ENCODE results near the gene MRPS2.
"Not testable (repeated sequence)": the region's sequence is repeated elsewhere in the genome, so short reads cannot be mapped to it uniquely, and the experiment has no call there.

MRPS2 gene

DNA sequence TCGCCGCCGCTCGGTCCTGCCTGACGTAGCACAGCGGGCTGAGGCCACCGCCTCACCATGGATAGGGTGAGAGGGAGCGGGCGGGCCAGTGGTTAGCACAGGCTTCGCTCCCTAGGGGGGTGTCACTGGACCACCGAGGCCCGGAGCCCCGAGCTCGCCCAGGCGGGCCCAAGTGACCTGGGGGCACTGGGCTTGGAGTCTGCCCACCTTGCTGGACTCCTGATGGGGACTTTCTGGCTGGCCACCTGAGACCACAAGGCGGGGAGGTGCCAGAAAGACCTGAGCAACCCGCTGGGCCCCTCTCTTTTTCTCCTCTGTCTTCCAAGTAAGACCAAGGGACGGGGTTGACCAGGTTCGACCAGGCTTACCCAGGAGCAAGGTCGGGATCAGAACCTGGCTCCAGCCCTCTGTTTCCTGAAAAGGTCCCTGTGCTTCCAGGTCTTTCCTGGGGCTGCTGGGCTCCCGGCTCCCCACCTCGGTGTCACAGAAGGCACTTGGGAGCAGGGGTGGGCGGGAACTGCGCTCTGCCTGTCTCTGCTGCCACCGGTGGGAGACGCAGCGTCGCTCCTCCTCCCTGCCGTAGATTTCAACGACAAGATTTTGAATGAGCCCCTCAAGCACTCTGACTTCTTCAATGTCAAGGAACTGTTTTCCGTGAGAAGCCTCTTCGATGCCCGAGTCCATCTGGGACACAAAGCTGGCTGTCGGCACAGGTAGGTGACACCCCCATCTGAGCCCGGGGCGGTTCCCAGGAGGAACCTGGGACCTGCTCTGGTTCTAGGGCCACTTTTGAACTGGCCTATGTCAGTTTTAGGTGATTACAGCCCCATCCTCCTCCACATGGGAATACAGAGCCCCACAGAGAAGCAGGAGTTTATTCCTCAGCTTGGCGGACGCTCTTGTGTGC, 1.0 kb downstream of the MRPS2 start:
- DNase-seq: peak; percentile 30

DNA sequence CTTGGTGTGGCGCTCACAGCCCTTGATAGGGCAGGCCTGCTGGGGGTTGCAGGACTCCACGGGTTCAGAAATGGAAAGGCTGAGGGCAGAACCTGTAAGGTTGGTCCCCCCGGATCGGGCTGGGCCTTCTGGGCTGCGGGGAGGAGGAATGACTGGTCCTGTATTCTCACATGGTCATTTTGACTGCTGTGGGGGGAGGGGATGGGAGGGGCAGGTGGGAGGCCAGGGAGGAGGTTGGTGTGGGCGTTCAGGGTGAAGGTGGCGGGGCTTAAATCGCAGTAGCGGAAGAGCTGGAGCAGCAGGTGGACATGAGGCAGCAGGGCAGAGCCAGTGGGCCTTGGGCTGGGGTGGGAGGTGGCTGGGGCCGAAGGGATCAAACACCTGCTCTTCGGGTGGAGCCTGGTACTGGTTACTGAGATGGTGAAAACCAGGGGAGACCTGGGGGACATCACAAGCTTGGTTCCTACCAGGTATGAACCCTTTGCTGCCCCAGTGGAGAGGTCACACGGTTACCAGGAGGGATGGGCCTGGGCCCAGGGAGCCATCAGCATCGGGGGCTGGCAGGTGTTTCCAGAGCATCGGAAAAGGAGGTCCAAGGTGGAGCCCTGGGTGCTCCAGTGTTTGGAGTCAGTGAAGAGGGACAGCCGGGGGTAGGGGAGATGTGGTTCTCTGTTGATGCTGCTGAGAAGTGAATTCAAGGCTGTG, 1.8 kb downstream of the MRPS2 start:
- no peak for DNase-seq

DNA sequence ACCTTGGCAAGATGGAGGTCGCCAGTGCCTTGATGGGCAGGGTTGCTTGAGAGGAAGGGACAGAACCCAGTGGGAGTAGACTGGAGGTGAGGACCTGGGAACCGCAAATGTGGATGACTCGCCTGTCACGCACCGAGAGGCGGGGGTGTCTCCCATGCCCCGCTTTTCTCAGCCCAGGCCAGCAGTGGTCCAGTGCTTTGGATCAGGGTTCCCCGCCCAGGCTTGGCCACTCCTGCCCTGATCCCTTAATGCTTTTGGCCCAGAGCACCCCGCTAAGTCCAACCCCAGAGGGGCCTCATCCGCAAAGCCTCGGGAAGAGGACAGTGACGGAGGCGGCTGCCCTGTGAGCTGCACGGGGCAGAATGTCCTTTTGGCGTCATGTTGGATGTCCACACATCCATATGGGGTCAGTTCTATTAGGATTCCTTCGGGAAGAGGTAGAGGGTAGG, 2.4 kb downstream of the MRPS2 start:
- DNase-seq: no peak

DNA sequence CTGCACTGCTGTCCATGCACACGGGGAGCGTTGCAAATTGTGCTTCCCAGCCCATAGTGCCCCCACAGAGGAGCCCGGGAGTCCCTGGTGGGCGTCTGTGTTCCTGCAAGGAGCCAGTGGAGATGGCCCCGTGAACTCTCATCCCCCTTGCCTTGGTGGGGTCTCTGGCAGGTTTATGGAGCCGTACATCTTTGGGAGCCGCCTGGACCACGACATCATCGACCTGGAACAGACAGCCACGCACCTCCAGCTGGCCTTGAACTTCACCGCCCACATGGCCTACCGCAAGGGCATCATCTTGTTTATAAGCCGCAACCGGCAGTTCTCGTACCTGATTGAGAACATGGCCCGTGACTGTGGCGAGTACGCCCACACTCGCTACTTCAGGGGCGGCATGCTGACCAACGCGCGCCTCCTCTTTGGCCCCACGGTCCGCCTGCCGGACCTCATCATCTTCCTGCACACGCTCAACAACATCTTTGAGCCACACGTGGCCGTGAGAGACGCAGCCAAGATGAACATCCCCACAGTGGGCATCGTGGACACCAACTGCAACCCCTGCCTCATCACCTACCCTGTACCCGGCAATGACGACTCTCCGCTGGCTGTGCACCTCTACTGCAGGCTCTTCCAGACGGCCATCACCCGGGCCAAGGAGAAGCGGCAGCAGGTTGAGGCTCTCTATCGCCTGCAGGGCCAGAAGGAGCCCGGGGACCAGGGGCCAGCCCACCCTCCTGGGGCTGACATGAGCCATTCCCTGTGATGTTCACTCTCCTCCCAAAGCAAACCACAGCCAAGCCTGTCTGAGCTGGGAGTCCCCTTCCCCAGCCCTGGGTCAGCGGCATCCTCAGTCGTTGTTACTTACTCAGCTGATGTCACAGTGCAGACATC, 3.1 kb downstream of the MRPS2 start:
- DNase-seq: no peak

DNA sequence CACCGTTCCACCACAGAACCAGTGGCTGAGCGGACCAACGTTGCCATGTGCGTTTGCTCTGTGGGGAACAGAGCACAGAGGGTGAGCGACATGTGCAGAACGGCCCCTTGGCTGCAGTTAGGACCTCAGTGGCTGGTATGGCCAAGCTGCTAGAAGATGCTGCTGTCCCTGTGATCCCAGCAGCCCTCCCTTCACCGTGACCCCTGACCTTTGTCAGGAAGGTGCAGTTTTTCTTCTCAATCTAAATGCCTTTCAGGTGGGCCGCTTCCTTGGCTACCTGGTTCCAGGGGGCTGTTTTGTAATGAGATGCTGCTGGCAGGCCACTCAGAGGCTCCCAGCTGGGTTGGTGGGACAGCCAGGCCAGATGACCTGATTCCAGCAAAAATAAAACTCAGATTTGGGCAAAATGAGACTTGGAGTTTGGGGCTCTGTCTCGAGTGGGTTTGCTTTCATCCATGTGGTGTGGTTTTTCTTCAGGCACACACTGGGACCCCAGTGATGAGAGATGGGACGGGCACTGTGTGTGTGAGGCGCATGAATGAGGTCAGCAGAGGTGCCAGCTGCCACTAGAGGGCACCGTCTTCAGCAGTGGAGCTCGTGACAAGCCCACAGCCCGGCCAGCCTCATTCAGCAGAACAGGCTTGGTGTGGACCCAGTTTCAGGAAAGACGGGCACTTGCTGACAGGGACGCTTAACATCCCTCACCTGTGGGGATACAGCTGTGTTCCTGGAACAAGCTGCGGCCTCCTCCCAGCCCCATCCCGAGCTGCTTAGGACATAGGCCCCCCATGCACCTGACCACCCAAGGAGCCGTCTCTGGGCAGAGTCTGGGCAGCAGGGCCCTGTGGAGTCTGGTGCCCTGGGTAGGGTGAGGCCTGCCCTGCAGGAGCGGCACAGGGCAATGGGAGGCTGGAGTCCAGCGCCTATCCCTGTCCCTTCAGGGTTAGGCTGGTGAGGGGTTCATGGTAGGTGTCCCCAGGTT, 4.1 kb downstream of the MRPS2 start:
- DNase-seq: peak; percentile 48

DNA sequence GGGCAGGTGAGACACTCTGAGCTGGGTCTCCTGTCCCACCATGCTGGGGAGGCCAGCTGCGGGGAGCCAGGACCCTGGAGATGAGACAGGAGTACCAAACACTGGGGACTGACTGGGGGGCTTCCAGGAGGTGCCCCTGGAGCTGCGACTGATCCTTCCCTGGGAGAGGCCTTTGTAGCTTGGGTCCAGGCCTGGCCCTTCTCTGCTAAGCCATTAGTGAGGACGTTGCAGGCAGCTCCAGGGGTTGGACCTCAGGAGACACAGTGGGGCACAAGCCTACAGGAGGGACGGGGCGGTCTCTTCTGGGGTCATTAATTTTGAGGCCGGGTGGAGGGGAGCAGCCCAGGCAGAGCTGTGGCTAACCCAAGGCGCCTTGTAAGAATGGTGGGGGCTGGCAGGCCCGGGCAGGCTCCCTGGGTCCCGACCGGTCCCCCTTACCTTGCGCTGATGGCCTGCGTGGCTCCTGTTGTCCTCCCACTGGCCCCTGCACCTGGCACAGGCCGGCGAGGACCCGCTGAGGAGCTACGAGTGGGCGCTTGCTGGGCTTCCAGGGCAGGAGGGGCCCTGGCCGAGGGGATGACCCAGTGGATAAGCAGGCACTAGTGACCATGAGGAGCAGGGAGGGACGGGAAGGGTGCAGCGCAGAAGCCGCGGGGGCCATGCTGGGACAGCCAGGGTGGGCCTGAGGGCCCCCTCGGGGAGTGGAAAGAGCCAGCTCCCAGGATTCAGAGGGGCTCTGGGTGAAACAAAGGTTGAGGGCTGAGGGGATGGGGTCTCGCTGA, 5.1 kb downstream of the MRPS2 start:
- no peak for DNase-seq

GRCh38 chr9:135506327-135507103, 6.0 kb downstream of the MRPS2 start:
- DNase-seq: no peak

DNA sequence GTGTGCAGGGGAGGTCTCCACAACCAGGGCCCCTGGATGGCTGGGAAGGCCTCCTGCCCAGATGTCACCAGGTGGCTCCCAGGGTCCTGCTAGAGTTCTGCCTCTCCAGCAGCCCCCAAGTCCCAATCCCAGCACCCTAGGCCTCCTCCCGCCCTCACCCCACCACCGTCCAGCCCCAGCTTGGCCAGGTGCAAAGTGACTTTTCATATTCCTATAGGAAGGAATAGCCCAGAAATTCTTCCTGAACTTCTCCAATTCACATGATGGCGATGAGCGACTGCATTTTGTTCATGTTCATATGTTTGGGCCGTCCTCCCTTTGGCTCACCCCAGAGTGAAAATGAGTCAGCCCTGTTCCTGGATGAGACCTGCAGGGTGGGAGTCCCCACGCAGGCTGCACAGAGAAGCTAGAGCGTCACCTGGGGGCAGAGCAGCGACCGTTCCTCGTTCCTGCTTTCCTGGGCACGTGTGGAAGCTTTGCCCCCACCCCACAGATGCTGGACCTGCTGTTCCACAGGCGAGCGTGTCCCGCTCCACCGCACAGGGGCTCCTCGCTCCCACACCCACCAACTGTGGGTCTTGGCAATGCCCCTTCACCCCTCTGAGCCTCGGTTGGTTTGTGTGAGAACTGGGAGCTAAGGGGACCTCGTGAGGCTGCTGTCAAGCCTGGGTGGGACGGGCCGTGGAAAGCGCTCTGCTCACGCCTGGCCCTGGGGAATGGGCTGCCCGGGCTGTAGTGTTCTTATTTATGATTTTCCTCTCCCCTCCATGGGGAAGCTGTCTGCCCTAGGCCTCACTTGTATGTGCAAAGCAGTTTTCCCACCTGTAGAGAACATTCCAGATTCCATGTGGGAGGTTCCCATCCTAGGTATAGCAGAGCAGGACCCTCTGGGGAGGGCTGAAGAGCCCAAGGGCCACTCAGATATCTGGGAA, 6.9 kb downstream of the MRPS2 start:
- no peak for DNase-seq

GRCh38 chr9:135508211-135508820, 7.8 kb downstream of the MRPS2 start:
- no peak for DNase-seq

DNA sequence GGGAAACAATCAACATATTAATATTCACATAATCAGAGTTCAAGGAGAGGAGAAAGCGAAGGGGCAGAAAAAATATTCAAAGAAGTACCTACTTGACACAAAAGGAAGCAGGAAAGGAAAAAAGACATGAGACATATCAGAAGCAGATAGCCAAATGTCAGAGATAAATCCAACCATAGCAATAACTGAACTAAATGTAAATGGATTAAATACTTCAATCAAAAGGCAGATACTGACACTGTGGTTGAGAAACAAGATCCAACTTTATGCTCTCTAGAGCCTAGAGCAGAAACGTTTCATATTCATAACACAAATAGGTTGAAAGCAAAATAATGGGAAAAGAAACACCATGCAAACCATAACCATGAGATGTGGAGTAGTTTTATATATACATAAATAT, 9.0 kb downstream of the MRPS2 start:
- no peak for DNase-seq

DNA sequence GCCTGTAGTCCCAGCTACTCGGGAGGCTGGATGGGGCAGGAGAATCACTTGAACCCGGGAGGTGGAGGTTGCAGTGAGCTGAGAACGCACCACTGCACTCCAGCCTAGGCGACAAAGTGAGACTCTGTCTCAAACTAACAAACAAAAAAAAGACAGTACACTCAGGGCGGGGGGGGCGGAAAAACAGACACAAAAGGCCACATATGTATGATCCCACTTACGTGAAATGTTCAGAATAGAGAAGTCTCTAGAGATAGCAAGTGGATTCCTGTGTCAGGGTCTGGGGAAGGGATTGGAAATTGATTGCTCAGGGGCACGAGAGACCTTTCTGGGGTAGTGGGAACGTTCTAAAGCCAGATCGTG, 11.7 kb downstream of the MRPS2 start:
- DNase-seq: no peak

DNA sequence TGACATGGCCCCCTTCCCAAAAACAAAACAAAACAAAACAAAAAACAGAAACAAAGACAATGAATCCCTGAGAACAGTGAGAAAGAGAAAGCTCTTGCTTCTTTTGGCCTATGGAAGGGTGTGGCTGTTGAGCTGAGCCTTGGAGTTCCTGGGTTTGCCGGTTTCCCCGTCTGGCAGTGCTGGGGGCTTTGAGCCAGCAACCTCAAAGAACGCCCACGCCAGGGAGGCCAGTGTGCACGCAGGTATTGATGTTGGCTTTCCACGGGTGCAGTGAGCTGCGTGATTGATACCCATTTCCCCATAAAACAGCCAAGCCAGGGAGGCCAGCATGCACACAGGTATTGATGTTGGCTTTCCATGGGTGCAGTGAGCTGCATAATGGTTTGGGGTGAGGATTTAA, 12.4 kb downstream of the MRPS2 start:
- no peak for DNase-seq

- DNase-seq: no peak
Observed at GRCh38 chr9:135513351-135513846, 12.9 kb downstream of the MRPS2 start.

- not testable (repeated sequence) for DNase-seq
Observed at GRCh38 chr9:135513906-135514305, 13.4 kb downstream of the MRPS2 start.

DNA sequence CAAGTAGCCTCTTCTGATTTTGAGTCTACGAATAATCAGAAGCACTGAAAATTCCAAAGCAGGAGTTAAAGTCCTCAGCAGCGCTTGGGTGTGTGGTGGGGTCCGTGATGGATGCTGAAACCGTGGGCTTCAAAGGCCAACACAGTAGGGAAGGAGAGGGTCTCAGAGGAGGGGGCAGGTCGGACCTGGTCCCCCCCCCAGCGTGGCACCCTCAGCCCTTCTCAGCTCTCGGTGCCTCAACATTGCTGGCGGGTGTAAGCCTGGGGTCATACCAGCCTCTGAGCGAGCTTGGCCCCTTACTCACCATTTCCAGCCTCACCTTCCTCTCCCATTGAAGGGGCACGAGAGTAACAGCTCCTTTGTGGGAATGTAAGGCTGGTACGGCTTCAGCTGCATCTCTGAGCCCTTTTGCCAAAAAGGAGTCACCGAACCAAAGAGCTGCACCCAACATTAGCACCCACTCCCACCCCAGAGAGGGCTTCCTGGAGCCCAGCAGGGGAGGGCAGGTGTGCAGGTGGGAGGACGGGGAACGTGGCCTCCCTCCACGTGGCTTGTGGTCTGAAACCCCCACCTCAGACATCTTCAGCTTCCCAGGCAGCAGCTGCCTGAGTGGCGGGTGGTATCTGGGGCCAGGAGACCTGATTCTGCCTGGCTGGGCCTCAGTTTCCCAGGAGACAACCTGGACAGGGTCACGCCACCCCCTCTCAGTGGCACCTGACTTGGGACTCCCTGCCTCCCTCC, 14.0 kb downstream of the MRPS2 start:
- DNase-seq: no peak

DNA sequence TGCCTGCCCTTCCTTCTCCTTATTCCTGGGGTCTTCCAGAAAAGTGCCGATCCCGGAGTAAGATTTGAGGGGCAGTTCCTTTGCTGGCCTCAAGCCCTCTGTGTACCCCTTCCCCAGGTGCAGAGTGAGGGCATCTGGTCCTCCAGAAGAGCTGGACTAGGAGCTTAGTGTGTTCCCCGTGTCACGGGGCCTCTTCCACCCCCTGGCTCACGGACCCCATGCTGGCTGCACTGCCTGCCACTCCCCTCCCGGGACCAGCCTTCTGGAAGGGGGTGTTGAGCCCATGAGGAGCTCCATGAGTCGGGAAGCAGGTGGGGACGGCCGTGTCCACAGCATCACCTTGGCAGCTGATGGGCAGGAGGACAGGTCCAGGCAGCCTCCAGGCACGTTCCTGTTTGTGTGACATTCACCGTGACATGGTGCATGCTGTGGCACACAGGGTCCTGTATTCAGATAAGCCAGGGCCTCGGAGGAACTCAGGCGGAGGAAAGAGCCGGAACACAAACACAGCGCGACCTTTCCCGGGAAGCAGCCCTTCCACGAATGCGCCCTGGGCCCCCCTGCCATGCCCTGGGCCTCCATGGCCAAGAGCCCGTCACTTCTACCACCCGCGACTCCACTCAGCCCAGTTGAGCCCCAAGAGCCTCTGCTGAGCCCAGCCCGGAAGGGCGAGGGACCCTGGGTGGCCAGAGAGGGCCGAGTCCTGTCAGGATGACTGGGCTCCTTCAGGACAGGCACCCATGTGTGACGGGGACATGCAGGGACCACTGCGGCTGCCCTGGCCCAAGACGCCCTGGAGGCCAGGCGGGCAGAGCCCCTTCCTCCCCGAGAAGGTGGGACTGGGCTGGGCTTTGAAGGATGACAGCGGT, 14.8 kb downstream of the MRPS2 start:
- no peak for DNase-seq
